ENCODE data around the gene TGFB3. TPM values are rescaled to one million over a fixed set of nuclear protein-coding genes. Genes with fewer than 3 reads are reported as not detected.
"Not testable (repeated sequence)": the region's sequence is repeated elsewhere in the genome, so short reads cannot be mapped to it uniquely, and the experiment has no call there.

TGFB3 gene
- 0.91 and 1.8 TPM in 2 replicates for total RNA-seq

DNA sequence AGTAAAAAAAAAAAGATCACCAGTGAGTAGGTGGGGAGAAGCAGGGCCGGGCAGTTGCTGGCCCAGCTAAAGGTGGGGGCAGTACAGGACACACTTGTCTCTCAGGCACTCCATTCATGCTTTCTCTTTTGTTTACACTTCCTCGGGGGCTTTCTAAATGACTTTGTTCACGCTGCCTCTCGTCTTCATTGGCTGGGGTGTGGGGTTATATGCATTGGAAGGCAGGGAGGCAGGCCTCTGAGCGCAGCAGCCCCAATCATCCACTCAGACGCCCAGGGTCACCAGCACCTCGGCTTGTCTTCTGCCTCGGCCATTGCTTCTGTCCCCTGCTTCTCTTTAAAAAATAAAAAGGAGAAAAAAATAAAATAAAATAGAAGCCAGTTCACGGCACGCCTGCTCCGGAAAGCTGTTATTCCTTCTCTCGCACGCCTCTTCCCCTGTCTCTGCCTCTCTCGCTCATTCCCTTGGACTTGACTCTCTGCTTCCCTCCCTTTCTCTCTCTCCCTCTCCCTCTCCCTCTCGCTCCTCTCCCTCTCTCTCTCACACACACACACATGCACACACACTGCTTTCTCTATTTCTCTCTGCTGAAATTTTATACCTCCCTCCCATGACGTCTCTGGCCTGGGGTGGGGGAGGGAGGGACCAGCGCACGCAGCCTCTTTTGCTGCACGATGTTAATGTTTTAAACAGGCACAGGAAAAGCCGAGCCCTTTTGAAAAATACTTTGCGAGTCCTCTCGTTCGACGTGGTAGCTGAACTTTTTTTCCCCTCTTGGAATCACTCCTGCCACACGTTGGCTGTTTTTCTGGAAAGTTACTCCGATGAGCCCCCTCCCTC is at the start of gene TGFB3:
Gene TGFB3 (minus strand): TSS at position 570 of the 840 bp plus-strand sequence. CDS start 1,102 bp downstream, outside the sequence.
- intact Hi-C loops (cut with micrococcal nuclease) = loop anchor here (1.0 to 5.0 kb wide), 5 partner anchors 75 to 981 kb away; partner anchors contain the start of gene NEK9

DNA sequence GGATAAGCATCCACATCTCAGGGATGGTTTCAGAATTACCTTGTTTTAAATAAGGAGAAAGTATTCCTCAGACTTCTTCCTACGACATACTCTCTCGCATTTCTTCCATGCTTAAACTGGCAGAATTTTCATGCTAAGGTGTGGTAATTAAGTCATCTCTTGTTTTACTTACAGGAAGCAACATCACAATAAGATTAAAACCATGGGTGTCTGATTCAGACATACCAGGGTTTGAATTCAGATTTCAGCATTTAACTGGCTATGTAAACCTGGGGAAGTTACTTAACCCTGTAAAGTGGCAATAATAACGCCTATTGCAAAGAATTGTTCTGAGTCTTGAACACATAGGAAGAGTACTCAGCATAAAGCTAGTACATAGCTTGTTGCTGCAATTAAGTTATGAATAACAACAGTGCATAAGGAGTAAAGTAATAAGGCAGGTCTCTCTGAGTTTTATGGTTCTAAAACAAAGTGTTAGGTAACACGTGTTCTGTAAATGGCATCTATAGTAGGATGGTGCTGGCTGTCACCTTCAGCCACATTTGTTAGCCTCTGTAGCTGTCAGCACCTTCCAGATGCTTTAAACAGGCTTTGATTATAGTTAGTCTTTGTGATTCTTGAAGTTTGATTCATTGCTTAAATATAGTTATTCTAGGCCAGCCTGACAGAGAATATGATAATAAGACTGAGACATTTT is 42.6 kb upstream of the TGFB3 start:
- intact Hi-C loops (cut with micrococcal nuclease) = no loop called here

GRCh38 chr14:76023757-76024156 is 42.0 kb upstream of the TGFB3 start:
- intact Hi-C loops (cut with micrococcal nuclease) = no loop called here

- intact Hi-C loops (cut with micrococcal nuclease) = no loop called here
These were observed 41.2 kb upstream of the TGFB3 start for GRCh38 chr14:76022991-76023390.

GRCh38 chr14:76019676-76020075 is 37.9 kb upstream of the TGFB3 start:
- intact Hi-C loops (cut with micrococcal nuclease) = no loop called here

GRCh38 chr14:76015668-76016067 is 33.9 kb upstream of the TGFB3 start:
- intact Hi-C loops (cut with micrococcal nuclease) = no loop called here

DNA sequence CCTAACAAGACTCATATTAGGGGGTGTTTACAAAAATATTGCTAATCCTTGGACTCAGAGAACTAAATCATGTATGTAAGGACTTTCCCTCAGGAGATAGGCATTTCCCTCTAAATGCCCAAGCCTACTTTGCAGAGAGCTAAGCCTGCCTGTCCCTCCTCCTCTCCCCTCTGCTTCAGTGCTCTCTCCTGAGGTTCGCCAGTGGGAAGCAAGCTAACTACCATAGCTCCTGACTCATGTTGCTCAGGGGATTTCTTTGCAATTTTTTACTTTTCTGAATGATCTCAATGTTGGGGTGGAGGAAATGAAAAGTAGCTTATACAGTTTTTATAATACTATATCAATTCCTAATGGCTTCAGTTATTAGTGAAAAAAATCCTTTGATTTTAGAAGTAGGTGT is 33.4 kb upstream of the TGFB3 start:
- intact Hi-C loops (cut with micrococcal nuclease) = no loop called here

GRCh38 chr14:76012354-76012753 is 30.6 kb upstream of the TGFB3 start:
- intact Hi-C loops (cut with micrococcal nuclease) = no loop called here

DNA sequence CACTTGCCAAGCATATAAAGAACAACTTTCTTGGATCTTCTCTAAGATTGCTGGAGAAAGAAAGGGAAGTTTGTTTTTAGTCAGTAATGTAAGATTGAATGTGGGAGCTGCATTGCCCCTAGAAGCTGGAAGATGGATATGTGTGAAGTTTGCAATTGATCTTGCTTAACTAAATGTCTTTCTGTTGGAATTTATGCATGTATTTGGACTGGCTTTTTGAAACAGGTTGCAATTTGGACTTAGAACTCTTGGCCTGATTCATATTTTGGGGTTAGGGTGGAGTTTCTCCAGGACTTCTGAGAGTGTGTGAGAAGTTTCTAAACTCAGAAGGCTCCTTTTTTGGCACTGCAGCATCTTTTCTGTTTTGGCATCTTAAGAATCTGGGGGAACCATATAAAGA is 30.1 kb upstream of the TGFB3 start:
- intact Hi-C loops (cut with micrococcal nuclease) = no loop called here

DNA sequence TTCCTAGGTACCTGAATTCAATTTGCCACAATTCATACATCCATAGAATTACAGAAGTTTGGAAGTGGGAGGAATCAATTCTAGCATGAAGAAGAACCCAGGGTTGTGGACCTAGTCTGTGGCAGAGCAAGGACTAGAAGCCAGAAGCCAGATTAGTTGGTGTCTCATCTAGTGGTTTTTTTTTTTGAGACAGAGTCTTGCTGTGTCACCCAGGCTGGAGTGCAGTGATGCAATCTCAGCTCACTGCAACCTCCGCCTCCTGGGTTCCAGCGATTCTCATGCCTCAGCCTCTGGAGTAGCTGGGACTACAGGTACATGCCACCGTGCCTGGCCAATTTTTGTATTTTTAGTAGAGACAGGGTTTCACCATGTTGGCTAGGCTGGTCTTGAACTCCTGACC is 27.8 kb upstream of the TGFB3 start:
- intact Hi-C loops (cut with micrococcal nuclease) = not testable (repeated sequence)

GRCh38 chr14:76007852-76008251 is 26.1 kb upstream of the TGFB3 start:
- intact Hi-C loops (cut with micrococcal nuclease) = no loop called here

DNA sequence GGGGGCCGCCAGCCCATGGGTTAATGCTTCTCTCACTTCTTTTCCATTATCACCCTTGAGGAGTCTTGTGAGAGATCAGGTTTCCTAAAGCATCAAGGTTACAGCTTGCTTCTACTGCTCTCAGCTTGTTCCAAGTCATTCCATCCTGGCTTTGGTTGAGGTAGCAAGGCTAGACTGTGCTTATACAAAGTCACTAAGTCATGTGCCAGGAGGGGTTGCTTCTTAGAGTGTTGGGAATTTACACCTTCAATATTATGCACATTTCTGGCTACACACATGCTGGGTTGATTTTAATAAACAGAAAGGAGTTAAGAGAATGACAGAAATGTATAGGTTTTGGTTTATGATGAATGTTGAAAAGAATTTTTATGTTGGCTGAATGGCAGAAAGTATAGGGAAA is 25.6 kb upstream of the TGFB3 start:
- intact Hi-C loops (cut with micrococcal nuclease) = no loop called here

- intact Hi-C loops (cut with micrococcal nuclease) = no loop called here
These were observed 24.5 kb upstream of the TGFB3 start for GRCh38 chr14:76006253-76006652.

- intact Hi-C loops (cut with micrococcal nuclease) = no loop called here
These were observed 20.6 kb upstream of the TGFB3 start for GRCh38 chr14:76002383-76002782.

GRCh38 chr14:75999511-76000190 is 17.9 kb upstream of the TGFB3 start:
- intact Hi-C loops (cut with micrococcal nuclease) = no loop called here

DNA sequence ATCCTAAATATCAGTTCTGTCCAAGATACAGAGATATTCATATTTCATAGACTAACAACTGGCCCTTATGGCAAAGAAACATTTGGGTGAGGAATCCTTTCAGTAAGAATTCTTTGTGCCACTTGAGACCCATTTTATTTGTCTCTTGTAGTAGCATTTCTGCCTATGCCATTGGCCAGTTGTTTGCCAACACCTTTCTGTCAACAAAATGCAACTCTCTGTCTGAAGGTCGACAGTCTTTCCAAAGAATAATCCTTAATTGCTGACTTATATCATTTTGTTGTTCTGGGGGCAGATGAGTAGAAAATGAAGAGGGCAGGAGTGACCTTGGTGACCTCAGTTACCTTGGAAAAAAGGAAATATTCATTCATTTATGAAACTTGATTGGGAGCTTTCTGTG is 14.7 kb upstream of the TGFB3 start:
- intact Hi-C loops (cut with micrococcal nuclease) = no loop called here

GRCh38 chr14:75995372-75996041 is 13.7 kb upstream of the TGFB3 start:
- intact Hi-C loops (cut with micrococcal nuclease) = no loop called here

DNA sequence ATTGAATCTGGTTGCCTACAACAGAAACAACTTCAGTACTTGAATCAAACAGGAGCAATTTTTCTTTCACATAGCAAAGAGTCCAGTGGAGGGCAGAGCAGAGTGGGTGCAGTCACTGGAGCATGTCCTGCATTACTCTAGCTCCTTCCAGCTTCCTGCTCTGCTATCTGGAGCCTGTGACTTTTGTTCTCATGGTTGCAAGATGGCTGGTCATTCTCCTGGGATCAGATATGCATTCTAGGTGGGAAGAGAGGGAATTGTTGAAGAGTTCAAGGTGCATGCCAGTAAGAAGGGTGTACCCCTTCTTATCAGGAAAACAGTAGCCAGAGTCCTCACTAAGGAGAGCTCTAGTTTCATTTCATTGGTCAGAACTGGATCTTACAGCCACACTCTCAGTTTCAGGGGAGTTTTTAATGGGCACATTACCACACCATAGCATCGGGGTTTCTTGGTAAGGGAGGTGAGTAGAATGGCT is 11.8 kb upstream of the TGFB3 start:
- intact Hi-C loops (cut with micrococcal nuclease) = no loop called here

DNA sequence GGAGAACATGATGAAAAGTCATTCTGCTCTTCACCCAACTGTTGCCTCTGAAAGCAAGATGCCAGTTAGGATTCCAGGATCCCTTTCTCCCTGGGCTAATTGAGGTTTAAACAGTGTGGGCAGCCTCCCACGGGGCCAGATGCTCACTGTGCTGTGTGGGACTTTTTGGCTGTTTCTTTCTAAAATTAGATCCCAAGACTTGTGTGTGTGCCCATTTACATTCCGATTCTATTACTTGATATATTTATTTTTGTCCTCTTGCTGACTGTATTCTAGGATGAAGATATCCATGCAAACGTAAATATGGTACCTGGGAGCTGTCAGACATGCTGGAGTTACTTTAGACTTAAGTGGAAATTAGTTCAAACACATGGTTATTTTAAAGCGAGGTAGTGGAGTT is 10.0 kb upstream of the TGFB3 start:
- intact Hi-C loops (cut with micrococcal nuclease) = no loop called here

GRCh38 chr14:75990297-75990696 is 8.5 kb upstream of the TGFB3 start:
- intact Hi-C loops (cut with micrococcal nuclease) = no loop called here

GRCh38 chr14:75989134-75989533 is 7.3 kb upstream of the TGFB3 start:
- intact Hi-C loops (cut with micrococcal nuclease) = loop anchor here (5.0 kb wide), 3 partner anchors 778 to 1497 kb away; partner anchors contain the start of genes AHSA1, ISCA2, NPC2 and VIPAS39

Measured in T-helper 1 cell treated with Interleukin-12 subunit alpha and Interleukin-12 subunit beta and Interleukin-4 antibody, amounts not matched to agents 30 ng/mL and 1 ng/mL, for 36 hours (primary cell).